GM12801 (cell line): Measurements from ENCODE around the gene USP14.

Experiments
- TF ChIP-seq, protein P1 (sequence below): IDR thresholded peaks from one replicate; pipeline ENCODE4 v1.5.1; 2011; ENCODE audit warnings: control low read depth; ENCODE audit not compliant: insufficient read length; ENCODE audit errors: extremely low read depth

USP14 gene

DNA sequence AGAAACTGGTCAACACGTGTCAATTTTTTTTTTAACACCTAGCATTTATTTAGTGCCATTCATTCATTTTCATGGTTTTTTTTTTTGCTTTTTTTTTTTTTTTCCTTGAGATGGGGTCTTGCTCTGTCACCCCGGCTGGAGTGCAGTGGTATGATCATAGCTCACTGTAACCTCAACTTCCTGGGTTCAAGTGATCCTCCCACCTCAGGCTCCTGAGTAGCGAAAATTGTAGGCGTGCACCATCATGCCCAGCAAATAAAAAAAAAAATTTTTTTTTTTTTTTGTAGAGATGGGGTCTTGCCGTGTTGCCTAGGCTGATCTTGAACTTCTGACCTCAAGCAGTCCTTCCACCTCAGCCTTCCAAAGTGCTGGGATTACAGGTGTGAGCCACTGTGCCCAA, 21.1 kb downstream of the USP14 start:
- TF ChIP-seq, protein P1, sequence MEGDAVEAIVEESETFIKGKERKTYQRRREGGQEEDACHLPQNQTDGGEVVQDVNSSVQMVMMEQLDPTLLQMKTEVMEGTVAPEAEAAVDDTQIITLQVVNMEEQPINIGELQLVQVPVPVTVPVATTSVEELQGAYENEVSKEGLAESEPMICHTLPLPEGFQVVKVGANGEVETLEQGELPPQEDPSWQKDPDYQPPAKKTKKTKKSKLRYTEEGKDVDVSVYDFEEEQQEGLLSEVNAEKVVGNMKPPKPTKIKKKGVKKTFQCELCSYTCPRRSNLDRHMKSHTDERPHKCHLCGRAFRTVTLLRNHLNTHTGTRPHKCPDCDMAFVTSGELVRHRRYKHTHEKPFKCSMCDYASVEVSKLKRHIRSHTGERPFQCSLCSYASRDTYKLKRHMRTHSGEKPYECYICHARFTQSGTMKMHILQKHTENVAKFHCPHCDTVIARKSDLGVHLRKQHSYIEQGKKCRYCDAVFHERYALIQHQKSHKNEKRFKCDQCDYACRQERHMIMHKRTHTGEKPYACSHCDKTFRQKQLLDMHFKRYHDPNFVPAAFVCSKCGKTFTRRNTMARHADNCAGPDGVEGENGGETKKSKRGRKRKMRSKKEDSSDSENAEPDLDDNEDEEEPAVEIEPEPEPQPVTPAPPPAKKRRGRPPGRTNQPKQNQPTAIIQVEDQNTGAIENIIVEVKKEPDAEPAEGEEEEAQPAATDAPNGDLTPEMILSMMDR: no peak

DNA sequence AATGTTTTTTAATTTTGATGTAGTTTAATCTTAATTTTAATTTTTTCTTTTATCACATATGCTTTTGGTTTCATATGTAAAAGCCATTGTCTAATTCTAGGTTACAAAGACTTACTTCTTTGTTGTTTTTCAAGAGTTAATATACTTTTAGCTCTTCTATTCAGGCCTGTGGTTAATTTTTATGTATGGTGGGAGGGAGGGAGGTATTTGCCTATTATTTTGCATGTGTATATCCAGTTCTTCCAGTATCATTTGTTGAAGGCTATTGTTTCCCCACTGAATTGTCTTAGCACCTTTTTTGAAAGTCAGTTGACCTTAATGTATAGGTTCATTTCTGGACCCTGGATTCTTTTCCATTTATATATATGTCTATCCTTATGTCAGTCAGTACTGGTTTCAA, 23.4 kb downstream of the USP14 start:
- TF ChIP-seq, protein P1: no peak

GRCh38 chr18:183769-184168, 25.4 kb downstream of the USP14 start:
- TF ChIP-seq, protein P1: no peak

DNA sequence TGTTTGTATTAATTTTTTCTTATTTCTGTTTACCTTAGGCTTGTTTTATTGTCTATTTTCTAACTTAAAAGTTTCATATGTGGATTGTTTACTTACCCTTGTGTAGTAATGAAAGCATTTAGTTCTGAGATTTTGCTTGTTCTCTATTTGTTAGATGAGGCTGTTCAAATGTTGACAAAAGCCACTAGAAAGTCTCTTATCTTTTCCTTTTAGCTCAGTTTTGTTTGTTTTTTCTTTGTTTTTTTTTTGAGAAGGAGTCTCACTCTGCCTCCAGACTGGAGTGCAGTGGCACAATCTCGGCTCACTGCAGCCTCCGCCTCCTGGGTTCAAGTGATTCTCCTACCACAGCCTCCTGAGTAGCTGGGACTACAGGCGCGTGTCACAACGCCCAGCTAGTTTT, 30.9 kb downstream of the USP14 start:
- TF ChIP-seq, protein P1: no peak

- TF ChIP-seq, protein P1: no peak
These were observed 33.4 kb downstream of the USP14 start for GRCh38 chr18:191725-192124.

DNA sequence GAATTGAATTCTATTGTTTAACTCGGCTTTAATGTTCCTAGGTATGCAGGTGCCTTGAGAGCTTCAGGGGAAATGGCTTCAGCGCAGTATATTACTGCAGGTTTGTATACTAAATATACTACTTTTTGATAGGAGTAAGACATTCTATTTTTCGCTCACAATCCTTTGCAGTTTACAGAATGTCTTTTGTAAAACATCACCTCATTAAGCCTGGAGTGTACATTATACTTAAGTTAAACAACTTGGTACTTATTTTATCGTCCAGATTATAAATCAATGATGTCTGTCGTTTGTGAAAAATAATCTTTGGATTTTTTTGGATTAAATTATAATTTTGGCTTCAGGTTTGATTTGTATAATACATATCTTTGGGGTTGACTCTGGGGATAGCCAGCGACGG, 34.4 kb downstream of the USP14 start:
- TF ChIP-seq, protein P1: no peak

GRCh38 chr18:195651-196050, 37.3 kb downstream of the USP14 start:
- TF ChIP-seq, protein P1: no peak

DNA sequence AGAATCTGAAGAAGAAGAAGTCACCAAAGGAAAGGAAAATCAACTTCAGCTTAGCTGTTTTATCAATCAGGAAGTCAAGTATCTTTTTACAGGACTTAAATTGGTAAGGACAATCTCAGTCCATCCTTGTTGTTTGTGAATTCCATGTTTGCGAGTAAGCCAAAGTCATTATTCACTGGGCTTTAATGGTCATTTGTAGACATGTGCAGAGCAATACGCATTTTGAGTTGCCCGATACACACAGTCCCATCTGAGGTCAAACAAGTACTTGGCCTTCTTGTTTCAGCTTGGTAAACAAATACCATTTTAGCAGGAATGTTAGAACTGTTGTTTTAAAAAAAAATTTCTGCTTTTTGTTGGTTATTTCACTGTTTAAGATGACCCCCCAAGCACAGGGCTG, 40.9 kb downstream of the USP14 start:
- TF ChIP-seq, protein P1: no peak
